Omental fat pad (tissue), 4 donors: ENCODE data around the gene SPINK14. TPM values are rescaled to one million over a fixed set of nuclear protein-coding genes. Genes with fewer than 3 reads are reported as not detected.

Experiments used
- ATAC-seq: fragments of 150-250 bp; one replicate; pipeline ENCODE4 v1.9.1; 2016; ENCODE audit warnings: mild to moderate bottlenecking, moderate library complexity; ENCODE audit not compliant: low FRiP score
- DNase-seq: peaks from one replicate; pipeline ENCODE4 v3.0.0-alpha.2; 2019; ENCODE audit warnings: low spot score
- total RNA-seq, 4 donors: library from RNA; depleted of rRNA; stranded (reverse); fragments of >200 nt; gene quantifications; one replicate each; pipeline ENCODE4 v1.1.0, GENCODE V29; 2016
- TF ChIP-seq, protein P1 (sequence below), 3 donors: fragments of 450-650 bp; IDR thresholded peaks; one replicate each; pipeline ENCODE4 v1.5.1; 2016 to 2017; ENCODE audit warnings: antibody characterized with exemption in 3 of 3, mild to moderate bottlenecking in 3 of 3, moderate library complexity in 2 of 3

SPINK14 gene
- total RNA-seq, 4 donors from 2014 or later = not detected

DNA sequence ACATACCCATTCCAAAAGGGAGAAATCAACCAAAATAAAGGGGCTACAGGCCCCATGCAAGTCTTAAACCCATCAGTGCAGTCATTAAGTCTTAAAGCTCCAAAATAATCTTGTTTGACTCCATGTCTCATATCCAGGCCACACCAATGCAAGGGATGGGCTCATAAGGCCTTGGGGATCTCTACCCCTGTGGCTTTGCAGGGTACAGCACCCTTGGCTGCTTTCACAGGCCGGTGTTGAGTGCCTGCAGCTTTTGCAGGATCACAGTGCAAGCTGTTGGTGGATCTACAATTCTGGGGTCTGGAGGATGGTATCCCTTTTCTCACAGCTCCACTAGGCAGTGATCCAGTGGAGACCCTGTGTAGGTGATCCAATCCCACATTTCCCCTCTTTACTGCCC is 5.0 kb upstream of the SPINK14 start:
- TF ChIP-seq, protein P1, sequence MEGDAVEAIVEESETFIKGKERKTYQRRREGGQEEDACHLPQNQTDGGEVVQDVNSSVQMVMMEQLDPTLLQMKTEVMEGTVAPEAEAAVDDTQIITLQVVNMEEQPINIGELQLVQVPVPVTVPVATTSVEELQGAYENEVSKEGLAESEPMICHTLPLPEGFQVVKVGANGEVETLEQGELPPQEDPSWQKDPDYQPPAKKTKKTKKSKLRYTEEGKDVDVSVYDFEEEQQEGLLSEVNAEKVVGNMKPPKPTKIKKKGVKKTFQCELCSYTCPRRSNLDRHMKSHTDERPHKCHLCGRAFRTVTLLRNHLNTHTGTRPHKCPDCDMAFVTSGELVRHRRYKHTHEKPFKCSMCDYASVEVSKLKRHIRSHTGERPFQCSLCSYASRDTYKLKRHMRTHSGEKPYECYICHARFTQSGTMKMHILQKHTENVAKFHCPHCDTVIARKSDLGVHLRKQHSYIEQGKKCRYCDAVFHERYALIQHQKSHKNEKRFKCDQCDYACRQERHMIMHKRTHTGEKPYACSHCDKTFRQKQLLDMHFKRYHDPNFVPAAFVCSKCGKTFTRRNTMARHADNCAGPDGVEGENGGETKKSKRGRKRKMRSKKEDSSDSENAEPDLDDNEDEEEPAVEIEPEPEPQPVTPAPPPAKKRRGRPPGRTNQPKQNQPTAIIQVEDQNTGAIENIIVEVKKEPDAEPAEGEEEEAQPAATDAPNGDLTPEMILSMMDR (IDR thresholded peaks at IDR 0.05) = no peak
- DNase-seq = no peak
- no peak for ATAC-seq

DNA sequence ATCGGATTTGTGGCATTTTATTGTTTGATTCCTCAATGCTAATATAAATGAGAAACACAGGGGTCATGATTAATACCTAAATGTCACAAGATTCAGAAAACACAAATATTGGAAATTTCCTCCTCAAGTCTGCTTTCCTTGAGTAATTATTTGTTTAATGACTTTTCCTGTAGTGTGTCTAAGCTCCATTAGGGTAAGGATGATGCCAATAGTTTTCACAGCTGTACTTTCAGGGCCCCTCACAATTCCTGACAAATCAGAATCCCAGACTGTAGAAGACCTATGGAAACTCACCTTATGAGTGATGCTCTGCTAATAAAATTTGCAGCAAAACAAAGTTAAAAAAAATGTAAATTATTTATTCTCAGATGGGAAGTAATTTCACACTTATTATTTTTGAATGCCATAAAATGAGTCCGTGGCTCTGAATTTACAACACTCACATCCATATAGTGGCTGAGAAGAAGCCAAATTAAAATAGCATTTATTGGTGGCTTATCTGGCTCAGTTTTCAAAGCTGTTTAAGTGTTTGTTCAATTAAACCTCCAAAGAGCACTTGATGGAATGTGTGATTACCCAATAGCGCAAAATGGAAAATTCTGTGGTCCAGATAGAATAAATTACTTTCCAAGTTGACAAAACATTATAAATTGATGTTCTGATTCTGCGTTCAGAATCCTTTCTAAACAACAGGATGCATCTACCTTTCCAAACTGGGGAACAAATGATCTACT is 1.6 kb upstream of the SPINK14 start:
- DNase-seq (no peak), ATAC-seq (no peak)
- TF ChIP-seq, protein P1 (IDR thresholded peaks at IDR 0.05) = no peak

GRCh38 chr5:148172377-148172776 is 4.0 kb downstream of the SPINK14 start:
- TF ChIP-seq, protein P1 (IDR thresholded peaks at IDR 0.05) = no peak
- ATAC-seq = no peak
- DNase-seq = no peak

- ATAC-seq = no peak
- DNase-seq = no peak
- TF ChIP-seq, protein P1 (IDR thresholded peaks at IDR 0.05) = no peak
Observed at GRCh38 chr5:148176480-148176879, 8.1 kb downstream of the SPINK14 start.

DNA sequence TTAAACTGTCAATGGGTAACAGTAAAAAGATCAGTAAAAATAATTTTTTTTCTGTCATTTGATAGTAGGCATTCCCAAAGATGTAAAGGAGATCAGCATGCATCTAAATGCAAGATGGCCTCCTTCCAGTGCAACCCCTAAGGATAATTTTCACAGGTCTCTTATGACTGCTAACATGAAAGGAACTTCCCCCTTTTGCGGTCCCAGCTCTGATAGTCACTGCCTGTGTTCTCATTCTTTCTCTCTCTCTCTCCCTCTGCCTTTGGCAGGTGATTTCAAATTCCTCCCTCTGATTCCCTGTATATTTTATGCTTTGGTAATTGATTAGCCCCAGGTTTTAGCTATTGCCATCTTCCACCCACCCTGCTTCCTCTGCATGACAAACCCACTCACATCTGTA is 8.9 kb downstream of the SPINK14 start:
- DNase-seq (no peak), ATAC-seq (no peak)
- TF ChIP-seq, protein P1 (IDR thresholded peaks at IDR 0.05) = no peak

- DNase-seq (no peak), ATAC-seq (no peak)
- TF ChIP-seq, protein P1 (IDR thresholded peaks at IDR 0.05) = no peak
Observed at GRCh38 chr5:148179234-148179824, 11.0 kb downstream of the SPINK14 start.
